ENCODE data around the gene MAP2K2.
"Not testable (repeated sequence)": the region's sequence is repeated elsewhere in the genome, so short reads cannot be mapped to it uniquely, and the experiment has no call there.

The MAP2K2 gene

DNA sequence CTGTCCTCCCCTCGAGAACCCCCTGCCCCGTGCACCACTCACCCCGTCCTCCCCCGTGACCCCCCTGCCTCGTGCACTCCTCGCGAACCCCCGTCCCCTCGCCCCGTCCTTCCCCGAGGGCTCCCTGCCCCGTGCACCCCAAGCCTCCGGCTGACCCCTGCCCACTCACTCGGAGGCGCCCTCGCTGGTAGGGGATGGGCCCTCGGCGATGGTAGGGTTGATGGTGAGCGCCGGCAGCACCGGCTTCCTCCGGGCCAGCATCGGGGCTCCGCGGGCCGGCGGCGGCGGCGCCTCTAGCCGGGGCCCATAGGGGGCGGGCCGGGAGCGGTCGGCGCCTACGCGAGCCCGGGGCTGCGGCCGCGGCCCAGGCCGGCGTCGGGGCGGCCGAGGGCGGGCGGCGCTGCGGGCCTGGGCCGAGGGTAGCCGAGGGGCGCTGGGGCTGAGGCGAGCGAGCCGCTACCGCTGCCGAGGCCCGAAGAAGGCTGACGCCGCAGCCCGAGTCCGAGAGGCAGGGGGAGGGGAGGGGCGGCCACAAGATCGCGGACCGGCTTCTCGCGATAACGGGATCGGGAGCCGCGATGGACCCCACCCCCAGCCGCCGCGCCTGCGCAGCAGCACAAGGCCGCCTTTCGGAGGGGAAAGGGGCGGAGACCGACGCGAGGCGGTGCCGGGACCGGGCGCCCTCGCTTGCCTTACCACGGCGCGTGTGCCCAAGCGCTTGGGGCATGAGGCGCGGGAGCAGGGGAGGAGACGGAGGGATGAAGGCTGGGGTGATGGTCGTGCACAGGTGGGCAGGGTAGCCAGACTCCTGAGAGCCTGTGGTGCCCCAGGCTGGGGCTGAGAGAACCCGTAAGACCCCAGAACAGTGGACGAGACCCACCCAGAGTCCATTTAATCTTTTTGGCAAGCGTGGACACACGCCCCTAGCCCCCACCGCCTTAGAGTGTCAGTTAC lies at the start of gene MAP2K2:
TSS of gene MAP2K2 (minus strand) at position 508 of the 954 bp plus-strand sequence. CDS start at position 261, 247 bp downstream.
- peak; percentile 93 for DNase-seq

DNA sequence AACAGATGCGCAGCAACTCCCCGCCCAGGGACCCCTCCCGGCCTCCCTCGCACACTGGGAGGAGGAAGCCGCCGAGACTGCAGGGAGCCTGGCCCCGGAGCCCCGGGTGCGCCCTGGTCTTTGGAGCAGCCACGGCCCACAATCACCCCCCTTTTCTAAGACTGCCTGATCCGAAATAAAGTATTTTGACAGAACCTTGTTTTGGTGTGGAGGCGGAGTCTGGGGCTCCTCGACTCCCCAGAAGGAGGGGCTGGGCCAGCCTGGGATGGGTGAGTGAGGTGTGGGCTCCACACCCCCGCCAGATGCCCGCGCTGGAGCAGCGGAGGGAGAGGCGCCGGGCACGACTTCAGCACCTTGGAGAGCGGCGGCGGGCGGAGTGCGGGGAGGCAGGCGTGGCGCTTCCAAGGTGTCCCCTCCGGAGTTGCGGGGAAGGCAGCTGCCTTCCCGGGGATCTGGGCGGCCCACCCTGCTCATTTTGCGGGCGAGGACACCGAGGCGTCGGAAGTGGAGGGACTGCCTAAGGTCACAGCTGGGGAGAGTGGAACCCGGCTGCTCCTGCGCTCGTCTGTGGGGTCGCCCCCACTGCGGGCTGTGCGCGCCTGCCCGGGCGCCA lies 49.0 kb upstream of the MAP2K2 start:
- DNase-seq, result peak; percentile 51

DNA sequence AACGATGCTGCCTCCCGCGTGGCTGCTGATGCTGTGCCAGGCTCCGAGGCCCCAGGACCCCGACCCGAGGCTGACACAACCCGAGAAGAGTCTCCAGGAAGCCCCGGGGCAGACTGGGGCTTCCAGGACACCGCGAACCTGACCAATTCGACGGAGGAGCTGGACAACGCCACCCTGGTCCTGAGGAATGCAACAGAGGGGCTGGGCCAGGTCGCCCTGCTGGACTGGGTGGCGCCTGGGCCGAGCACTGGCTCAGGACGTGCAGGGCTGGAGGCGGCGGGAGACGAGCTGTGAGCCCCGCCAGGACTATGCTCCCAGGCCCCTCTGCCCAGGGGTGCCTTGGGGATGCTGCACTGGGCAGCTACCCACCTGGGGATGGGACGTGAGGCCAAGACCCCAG lies 47.8 kb upstream of the MAP2K2 start:
- no peak for DNase-seq

DNA sequence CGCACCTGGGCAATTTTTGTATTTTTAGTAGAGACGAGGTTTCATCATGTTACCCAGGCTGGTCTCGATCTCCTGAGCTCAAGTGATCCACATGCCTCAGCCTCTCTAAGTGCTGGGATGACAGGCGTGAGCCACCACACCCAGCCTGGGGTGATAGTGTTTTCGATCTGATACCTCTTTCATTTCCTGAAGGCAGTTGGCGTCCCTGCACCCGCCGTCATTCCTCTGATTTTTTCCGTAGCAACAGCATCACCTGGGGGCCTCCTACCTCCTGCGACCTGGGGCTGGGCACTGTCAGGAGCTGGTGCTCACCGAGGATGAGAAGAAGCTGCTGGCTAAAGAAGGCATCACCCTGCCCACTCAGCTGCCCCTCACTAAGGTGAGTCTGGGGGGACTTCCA lies 40.3 kb upstream of the MAP2K2 start:
- no peak for DNase-seq

DNA sequence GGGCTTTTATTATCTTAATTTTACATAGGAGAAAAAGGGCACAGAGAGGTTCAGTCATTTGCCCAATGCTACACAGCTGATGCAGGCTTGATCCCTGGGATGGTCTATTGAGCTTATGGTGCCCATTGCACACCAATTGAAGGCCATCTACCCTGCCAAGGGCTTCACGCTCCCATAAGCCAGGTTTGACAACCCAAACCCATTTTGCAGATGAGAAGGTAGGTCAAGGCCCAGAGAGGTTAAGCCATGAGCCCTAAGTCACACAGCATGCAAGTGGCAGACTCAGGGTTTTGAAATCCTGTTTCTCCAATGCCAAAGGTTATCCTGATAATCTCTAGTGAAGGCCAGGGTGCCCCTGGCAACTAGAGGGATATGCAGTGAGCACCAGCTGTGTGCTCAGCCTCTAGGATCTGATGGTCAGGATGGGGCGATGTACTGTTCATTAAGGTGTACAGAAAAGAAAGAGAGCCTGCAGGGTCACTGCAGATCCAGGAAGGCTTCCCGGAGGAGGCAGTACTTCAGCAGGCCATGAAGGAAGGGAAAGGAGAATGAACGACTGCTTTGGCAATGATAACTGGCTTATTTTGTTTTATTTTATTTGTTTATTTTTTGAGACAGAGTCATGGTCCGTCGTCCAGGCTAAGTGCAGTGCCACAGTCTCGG lies 37.6 kb upstream of the MAP2K2 start:
- DNase-seq, result no peak

DNA sequence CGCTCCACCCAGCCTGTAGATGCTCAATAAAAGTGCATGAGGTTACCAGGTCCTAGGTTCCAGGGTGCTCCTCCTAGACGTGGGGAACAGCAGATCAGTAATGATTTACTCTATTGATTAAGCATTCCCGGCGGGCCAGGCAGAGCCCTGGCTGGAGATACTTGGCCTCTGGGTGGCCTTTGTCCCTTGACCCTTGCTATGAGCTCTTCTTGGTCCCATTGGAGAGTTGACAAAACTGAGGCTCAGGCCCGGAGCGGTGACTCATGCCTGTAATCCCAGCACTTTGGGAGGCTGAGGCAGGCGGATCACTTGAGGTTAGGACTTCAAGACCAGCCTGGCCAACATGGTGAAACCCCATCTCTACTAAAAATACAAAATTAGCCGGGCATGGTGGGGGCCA lies 34.0 kb upstream of the MAP2K2 start:
- not testable (repeated sequence) for DNase-seq

DNA sequence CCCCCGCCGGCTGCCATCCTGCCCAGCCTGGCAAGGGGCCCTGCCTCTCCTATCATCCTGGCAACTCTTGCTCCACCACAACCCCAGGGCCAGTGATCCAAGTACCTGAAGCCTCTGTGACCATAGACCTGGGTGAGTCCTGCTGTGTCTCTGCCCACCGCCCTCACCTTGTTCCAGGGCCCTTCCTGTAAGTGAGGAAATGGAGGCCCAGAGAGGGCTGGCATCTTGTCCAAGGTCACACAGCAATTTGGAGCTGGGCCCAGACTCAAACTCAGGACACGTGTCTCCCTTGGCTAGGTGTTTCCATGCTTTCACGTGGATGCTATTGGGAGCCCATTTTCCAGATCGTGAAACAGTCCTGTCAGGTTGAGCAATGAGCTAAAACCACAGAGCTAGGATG lies 33.2 kb upstream of the MAP2K2 start:
- no peak for DNase-seq

DNA sequence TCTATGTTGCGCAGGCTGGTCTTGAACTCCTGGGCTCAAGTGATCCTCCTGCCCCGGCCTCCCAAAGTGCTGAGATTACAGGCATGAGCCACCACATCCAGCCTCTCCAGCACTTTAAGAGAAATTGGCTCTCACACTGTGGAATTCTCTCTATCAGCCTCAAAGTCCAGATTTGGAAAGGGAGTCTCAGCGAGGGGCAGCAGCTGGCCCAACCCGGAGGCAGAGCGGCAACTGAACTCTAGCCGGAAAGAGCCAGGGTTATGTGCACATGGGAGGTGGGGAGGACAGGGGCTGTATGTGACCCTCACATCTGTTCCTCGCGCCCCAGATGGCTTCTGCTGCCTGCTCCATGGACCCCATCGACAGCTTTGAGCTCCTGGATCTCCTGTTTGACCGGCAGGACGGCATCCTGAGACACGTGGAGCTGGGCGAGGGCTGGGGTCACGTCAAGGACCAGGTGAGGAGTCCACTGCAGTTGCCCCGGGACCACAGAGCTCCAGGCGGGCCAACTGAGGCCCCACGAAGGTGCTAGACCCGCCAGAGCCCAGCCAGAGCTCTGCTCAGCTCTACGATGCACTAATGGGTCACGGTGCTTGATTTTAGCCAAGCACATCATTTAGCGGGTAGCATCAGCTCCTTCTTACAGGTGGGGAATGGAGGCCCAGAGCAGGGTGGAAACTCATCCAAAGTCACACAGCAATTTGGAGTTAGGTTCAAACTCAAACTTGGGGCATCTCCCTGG lies 30.8 kb upstream of the MAP2K2 start:
- DNase-seq, result no peak

DNA sequence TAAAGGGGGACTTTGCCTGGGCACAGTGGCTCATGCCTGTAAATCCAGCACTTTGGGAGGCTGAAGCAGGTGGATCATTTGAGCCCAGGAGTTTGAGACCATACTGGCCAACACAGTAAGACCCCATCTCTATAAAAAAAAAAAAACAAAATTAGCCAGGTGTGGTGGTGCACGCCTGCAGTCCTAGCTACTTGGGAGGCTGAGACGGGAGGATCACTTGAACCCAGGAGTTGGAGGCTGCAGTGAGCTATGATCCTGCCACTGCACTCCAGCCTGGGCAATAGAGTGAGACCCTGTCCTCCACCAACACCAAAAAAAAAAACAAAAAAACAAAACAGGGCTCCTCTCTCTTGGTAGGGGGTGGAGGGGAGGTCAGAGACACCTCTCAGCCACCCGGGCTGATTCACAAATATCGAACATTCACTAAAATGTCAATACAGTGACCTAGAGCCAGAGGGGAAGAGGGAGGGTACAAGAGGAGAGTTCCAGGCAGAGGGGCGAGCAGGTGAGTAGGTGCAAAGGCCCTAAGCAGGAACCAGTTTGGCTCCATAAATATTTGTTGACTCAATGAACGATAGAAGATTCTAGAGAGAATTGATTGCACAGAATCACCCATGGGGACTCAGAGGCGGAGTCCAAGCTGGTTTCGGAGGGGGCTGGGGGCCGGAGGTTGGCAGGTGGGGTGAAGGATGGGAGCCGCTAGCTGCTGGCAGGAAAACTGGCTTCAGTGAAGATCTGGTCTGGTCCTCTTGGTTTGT lies 28.5 kb upstream of the MAP2K2 start:
- DNase-seq, result no peak

DNA sequence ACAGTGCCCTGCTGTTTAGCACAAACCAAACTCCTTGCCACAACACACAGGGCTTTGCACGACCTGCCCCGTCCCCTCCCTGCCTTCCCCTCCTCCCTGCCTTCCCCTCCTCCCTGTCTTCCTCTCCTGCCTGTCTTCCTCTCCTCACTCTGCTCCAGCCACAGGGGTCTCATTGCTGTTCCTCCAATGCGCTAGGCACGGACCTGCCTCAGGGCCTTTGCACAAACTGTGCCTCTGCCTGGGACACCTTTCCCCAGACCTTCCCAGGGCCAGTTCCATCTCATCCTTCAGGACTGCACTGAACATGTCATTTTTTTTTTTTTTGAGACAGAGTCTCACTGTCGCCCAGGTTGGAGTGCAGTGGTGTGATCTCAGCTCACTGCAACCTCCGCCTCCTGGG lies 27.7 kb upstream of the MAP2K2 start:
- DNase-seq, result no peak

DNA sequence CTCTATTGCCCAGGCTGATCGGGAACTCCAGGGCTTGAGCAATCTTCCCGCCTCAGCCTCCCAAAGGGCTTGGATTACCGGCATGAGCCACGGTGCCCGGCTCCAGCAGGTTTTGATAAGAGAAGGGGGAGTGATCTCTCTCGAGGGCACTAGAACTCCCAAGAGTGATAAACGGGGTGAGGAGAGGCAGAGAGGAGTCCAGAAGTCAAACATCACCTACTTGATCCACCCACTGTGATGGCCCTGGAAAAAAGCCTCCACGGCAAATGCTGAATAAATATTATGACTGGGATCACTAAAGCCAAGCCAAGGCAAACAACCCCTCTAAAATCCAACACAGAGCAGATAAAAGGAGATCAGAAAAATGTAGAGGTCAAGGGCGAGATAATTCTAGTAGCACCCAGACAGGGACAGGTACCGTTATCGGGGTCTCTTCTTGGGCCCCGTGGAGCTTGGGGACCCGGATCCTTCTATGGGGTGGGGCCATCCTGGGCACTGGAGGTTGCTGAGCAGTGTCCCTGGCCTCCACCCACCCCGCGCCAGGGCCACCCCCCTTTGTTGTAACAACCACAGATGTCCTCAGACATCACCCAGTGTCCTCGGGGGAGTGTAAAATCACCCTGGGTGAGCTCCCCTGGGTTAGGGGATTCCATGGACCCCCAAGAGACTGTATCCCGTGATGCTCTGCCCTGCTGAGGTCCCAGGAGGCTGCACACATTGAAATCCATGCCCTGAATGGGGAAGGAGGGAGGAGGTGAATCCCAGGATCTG lies 25.8 kb upstream of the MAP2K2 start:
- DNase-seq, result no peak

DNA sequence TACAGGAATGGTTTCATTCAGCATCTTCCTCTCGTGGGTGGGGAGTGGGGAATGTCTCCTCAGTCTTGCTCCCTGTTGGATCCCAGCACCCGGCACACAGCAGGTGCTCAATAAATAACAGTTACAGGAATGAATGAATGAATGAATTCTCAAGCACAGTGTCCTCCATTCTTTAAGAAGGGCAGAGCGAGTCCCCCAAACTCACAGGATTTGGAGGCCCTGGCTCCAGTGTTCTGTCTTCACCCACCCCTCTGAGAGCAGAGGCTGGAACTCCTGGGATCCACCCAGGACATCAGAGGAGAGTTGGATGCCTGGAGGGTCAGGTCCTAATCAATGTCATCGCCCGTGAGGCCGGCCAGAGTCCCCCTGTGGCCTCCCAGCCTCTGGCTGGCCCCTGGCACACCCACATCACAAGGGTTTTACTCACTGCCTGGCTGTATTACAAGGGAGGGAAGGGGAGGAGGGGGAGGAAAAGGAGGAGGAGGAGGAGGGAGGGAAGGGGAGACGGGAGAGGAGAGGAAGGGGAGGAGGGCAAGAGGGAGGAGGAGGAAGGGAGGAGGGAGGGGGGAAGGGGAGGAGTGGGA lies 20.8 kb upstream of the MAP2K2 start:
- DNase-seq, result no peak

DNA sequence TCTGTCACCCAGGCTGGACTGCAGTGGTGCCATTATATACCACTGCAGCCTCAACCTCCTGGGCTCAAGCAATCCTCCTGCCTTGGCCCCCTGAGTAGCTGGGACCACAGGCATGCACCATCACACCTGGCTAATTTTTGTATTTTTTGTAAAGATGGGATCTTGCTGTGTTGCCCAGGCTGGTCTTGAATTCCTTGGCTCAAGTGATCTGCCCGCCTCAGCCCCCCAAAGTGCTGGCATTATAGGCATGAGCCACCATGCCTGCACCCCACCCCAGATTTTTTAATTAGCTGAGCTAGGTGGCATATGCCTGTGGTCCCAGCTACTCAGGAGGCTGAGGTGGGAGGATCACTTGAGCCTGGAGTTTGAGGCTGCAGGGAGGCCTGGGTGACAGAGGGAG lies 19.0 kb upstream of the MAP2K2 start:
- DNase-seq, result not testable (repeated sequence)

DNA sequence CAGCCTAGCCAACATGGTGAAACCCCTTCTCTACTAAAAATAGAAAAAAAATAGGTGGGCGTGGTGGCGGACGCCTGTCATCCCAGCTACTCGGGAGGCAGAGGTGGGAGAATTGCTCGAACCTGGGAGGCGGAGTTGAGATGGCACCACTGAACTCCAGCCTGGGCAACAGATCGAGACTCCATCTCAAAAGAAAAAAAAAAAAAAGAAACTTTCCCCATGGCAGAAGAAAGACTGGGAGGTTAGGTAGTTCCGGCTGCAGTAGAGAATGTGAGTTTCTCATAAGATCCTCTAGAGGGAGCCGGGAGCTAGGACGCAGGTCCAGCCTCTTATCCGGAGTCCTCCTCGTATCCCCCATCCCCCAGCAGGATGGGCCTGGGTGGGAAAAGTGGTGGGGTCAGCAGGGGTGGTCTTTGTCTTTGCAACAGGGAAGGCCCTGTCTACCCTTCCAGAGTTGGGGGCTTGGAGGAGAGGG lies 16.4 kb upstream of the MAP2K2 start:
- no peak for DNase-seq

DNA sequence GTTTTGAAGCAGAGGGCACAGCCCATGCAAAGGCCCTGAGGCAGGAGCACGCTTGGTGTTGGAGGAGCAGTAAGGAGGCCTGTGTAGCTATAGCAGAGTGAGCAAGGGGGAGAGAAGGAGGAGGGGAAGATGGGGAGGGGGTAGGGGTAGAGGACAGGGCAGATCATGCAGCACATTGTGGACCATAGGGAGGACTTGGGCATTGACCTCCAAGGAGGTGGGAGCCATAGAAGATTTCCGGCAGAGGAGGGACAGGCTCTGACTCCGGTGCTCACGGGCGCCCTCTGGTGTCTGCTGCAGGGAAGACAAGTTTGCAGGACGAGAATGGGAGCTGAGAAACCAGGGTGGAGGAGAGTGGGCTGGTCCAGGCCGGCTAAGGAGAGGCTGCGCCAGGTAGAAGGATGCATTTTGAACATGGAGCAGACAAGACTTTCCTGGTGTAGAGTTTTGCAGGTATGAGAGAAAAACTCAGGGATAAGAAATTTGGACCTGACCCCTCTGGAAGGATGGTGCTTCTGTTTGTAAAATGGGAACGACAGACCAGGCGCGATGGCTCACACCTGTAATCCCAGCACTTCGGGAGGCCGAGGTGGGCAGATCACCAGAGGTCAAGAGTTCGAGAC lies 15.8 kb upstream of the MAP2K2 start:
- DNase-seq, result peak; percentile 76

DNA sequence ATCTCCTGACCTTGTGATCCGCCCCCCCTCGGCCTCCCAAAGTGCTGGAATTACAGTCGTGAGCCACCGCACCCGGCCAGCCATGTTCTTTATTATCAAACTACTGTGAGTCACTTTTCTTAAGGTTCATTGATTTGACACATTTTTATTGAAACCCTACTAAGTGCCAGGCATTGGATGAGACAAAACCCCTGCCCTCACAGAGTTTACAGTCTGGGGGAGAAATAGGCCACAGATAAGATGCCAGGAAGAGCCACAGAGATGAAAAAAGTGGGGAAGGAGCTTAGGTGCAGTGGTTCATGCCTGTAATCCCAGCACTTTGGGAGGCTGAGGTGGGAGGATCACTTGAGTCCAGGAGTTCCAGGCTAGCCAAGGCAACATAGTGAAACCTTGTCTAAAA lies 14.5 kb upstream of the MAP2K2 start:
- DNase-seq, result no peak

DNA sequence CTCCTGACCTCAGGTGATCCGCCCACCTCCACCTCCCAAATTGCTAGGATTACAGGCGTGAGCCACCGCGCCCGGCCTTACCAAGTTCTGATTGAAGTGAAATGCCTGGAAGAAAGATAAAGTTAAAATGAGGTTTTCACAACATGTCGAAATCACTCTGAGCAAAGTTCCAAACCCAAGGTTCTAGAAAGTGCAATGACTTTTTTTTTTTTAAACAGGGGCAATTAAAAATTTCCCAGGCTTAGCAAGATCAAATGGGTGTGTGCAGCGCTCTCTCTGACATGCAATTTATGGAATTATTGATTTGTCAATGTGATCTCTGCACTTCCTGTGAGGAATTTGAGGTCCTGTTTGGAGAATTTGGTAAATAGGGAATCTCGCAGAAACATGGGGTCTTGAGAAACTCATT lies 12.8 kb upstream of the MAP2K2 start:
- no peak for DNase-seq

DNA sequence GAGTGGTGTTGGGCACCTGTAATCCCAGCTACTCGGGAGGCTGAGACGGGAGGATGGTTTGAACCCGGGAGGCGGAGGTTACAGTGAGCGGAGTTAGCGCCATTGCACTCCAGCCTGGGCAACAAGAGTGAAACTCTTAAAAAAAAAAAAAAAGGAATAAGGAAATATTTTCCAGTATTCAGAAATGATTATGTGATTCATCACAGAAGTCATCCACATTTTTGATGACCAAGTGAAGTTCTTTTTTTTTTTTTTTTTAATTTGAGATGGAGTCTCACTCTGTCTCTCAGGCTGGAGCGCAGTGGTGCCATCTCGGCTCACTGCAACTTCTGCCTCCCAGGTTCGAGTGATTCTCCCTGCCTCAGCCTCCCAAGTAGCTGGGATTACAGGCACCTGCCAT lies 11.5 kb upstream of the MAP2K2 start:
- DNase-seq, result not testable (repeated sequence)

DNA sequence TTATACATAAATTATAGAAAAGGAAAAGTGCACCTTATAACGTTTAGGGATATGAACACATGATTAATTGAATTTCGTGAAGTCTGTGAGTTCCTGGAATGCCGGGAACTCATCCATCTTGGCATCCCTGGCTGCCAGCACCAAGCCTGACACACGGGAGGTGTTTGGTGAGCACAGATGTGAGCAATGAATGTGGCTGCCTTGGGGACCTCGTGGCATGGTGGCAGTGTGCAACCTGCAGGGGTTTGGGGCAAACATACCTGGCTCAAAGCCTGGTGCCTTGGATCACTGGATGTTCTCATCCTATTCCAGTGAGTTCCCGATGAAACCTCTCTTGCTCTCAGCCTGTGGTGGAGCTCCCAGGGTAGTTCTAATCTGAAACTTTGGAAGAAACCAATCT lies 10.4 kb upstream of the MAP2K2 start:
- DNase-seq, result no peak

DNA sequence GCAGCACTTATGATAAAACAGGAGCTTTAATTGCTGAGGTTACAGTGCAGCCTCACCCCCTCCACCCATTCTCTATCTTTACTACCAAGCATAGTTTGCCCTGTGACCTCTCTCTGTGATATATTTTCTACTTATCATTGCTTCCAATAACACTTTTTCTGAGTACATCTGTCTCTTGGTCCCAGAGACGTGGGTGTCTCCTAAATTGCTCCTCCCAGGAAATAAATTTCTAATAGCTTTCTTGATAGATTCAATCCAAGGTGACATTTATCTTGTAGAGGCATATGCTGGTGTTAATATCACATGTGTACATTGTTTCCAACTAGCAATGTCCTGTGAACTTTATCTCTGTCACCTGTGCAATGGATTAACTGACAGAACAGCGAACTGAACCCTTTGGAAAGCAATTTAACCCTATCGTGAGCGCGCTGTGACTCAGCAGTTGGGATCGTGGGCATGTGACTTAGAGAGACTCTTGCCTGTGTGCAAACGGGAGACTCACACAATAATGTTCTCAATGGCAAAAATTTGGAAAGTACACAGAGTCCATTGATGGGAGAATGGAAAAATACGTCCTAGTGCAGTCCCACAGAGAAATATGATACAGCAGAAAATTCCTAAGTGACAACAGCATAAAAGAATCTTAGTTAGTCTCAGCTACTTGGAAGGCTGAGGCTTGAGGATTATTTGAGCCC lies 7.0 kb upstream of the MAP2K2 start:
- no peak for DNase-seq
